Activated CD4-positive, alpha-beta T cell treated with anti-CD3 and anti-CD28 coated beads, Interleukin-2, amount 10 ng/mL, durations not matched to agents 7 days and 5 days (primary cell): ENCODE measurements around the gene GLDN. TPM values are rescaled to one million over a fixed set of nuclear protein-coding genes. Genes with fewer than 3 reads are reported as not detected.
"Not testable (repeated sequence)": the region's sequence is repeated elsewhere in the genome, so short reads cannot be mapped to it uniquely, and the experiment has no call there.

Source experiments
- CTCF ChIA-PET: fragments of 350-600 bp; sonication (Branson Sonifier 250); formaldehyde crosslinking; loops from one replicate; lab custom pipeline; 2021; ENCODE audit warnings: antibody characterized with exemption; lab: Charles Lee
- POLR2A ChIA-PET: fragments of 350-600 bp; sonication (Branson Sonifier 250); formaldehyde crosslinking; loops from one replicate; lab custom pipeline; 2021; ENCODE audit warnings: antibody characterized with exemption; lab: Charles Lee
- DNase-seq: peaks from one replicate; pipeline ENCODE4 v3.0.0-alpha.2; 2020
- H3K27ac Mint-ChIP-seq: one replicate; pipeline ENCODE4 v1.8.0; 2021; ENCODE audit warnings: mild to moderate bottlenecking, moderate library complexity, mixed read lengths
- H3K27me3 Mint-ChIP-seq: one replicate; pipeline ENCODE4 v1.8.0; 2021; ENCODE audit warnings: mixed read lengths
- H3K36me3 Mint-ChIP-seq: one replicate; pipeline ENCODE4 v1.8.0; 2021; ENCODE audit warnings: low read depth, mixed read lengths
- H3K4me1 Mint-ChIP-seq: one replicate; pipeline ENCODE4 v1.8.0; 2021; ENCODE audit warnings: mixed read lengths
- H3K4me3 Mint-ChIP-seq: one replicate; pipeline ENCODE4 v1.8.0; 2021; ENCODE audit warnings: mild to moderate bottlenecking, moderate library complexity, mixed read lengths
- H3K9me3 Mint-ChIP-seq: one replicate; pipeline ENCODE4 v1.8.0; 2021; ENCODE audit warnings: mixed read lengths
- total RNA-seq, 2 experiments: library from RNA; stranded (reverse); gene quantifications; one replicate each; pipeline ENCODE4 v1.2.3, GENCODE V29; 2021

GLDN gene
- total RNA-seq, 2 experiments from 2014 or later = not detected

DNA sequence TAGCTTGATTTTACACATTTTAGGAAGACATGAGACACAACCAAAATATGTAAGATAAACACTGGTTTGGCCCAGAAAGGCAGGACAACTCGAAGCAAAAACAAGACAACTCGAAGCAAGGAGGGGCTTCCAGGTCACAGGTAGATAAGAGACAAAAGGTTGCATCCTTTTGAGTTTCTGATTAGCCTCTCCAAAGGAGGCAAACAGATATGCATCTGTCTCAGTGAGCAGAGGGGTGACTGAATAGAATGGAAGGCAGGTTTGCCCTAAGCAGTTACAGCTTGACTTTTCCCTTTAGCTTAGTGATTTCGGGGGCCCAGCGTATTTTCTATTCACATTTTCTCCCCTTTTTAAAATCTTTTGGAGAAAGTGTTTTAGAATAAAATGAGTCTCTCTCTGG, 74.7 kb downstream of the GLDN start:
- Mint-ChIP-seq H3K4me3 (no peak overlapping the region), H3K4me1 (no peaks in the 10 kb centered on the region), H3K27ac (no peak overlapping the region), H3K36me3 (no peaks in the 10 kb centered on the region), H3K27me3 (peaks cover 3% of the 10 kb centered on the region), H3K9me3 (no peaks in the 10 kb centered on the region)
- ChIA-PET POLR2A (no interaction called here), CTCF (no interaction called here)
- no peak for DNase-seq

DNA sequence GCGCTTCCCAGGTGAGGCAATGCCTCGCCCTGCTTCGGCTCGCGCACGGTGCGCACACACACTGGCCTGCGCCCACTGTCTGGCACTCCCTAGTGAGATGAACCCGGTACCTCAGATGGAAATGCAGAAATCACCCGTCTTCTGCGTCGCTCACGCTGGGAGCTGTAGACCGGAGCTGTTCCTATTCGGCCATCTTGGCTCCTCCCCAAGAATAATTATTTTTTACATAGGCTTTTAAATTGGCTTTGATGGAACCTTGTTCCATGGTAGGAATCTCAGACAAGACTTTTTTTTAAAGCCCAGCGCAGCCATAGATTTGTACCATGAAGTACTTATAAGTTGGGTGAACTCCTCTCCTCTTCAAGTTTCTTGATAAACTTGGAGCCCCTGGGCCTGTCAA, 81.6 kb downstream of the GLDN start:
- H3K9me3 Mint-ChIP-seq, H3K4me1 Mint-ChIP-seq, POLR2A ChIA-PET, H3K4me3 Mint-ChIP-seq, H3K27ac Mint-ChIP-seq, DNase-seq, H3K27me3 Mint-ChIP-seq, H3K36me3 Mint-ChIP-seq, CTCF ChIA-PET: not testable (repeated sequence)

DNA sequence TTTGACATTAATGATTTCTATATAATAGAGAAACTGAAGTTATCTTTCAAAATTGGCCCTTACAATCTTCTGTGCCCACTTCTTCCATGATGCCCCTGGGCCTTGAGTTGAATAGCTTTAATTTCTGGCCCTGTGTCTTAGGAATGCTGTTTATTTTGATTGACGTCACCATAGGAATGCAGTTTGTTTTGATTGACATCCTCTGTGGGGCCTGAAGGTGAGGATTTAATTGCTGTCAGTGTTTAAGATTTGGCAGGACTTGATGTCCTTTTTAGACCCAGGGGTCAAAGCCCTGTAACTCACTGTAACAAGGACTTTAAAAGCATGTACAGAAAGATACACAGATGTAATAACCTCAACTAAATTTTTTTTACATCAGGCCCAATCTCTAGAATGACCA, 83.3 kb downstream of the GLDN start:
- CTCF ChIA-PET = no interaction called here
- POLR2A ChIA-PET = no interaction called here
- H3K4me3 Mint-ChIP-seq = no peak overlapping the region
- DNase-seq = no peak
- peaks cover 2% of the 10 kb centered on the region for H3K27me3 Mint-ChIP-seq
- H3K36me3 Mint-ChIP-seq = no peaks in the 10 kb centered on the region
- no peaks in the 10 kb centered on the region for H3K9me3 Mint-ChIP-seq
- H3K4me1 Mint-ChIP-seq = no peaks in the 10 kb centered on the region
- H3K27ac Mint-ChIP-seq = no peak overlapping the region

DNA sequence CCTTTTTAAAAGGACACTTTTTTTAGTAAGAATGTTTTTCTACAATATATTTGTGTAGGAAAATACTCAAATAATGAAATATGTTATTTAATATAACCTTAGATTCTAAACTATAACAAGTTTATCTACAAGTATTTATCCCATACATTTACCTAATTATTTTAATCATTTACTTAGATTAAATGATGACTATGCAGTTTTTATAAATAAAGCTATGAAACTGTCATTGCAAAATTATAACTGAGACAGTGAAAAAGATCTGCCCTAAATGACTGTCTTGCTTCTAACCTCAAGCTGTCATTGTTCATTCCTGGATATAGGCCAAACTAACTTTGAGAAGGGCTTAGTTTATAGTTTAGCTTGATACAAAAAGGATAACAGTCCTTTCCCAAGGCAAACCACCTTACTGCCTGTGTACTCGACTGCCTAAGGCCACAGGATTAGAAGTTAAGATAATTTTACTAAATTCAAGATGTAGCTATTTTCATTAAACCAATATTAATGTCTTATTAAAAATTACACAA, 84.1 kb downstream of the GLDN start:
- Mint-ChIP-seq H3K27ac (no peak overlapping the region), H3K4me3 (no peak overlapping the region), H3K4me1 (no peaks in the 10 kb centered on the region), H3K27me3 (peaks cover 2% of the 10 kb centered on the region), H3K9me3 (no peaks in the 10 kb centered on the region), H3K36me3 (no peaks in the 10 kb centered on the region)
- CTCF ChIA-PET = no interaction called here
- no peak for DNase-seq
- POLR2A ChIA-PET = no interaction called here

DNA sequence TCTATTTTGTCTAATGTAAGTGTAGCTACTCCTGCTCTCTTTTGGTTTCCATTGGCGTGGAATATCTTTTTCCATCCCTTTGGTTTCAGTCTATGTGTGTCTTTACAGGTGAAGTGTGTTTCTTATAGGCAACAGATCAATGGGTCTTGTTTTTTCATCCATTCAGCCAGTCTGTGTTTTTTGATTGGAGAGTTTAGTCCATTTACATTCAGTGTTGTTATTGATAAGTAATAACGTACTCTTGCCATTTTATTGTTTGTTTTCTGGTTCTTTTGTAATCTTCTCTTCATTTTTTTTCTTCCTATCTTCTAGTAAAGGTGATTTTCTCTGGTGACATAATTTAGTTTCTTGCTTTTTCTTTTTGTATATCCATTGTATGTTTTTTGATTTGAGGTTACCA, 97.1 kb downstream of the GLDN start:
- Mint-ChIP-seq H3K36me3 (no peaks in the 10 kb centered on the region), H3K27ac (no peak overlapping the region), H3K9me3 (no peaks in the 10 kb centered on the region), H3K27me3 (peaks cover 26% of the 10 kb centered on the region), H3K4me1 (no peaks in the 10 kb centered on the region), H3K4me3 (no peak overlapping the region)
- ChIA-PET CTCF (no interaction called here), POLR2A (no interaction called here)
- DNase-seq = no peak

DNA sequence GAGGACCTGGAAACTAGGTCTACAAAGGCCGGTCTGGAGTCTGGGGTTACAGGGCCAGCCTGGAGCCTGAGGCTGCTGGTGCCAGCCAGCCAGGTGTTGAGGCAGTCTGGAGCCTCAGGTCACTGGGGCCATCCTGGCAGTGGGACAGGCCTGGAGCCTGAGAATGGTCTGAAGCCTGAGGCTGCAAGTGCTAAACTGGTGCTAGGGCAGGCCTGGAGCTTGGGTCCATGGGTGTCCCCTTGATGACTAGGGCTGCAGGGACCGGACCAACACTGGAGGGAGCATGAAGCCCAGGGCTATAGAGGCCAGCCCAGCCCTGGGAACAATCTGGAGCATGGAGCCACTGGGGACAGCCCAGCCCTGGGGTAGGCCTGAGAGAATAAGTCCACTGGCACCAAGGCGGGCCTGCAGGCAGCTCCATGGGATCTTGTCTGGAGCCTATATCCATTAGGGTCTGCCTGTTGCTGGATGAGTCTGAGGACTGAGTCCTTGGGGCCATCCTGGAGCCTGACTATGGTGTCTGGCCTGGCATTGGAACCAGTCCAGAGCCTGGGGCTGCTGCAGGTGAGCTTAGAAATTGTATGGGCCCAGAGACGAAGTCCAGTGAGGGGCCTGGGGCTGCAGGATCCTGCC, 101.9 kb downstream of the GLDN start:
- no peak for DNase-seq
- Mint-ChIP-seq H3K9me3 (no peaks in the 10 kb centered on the region), H3K4me3 (no peak overlapping the region), H3K36me3 (no peaks in the 10 kb centered on the region), H3K4me1 (no peaks in the 10 kb centered on the region), H3K27me3 (peaks cover 13% of the 10 kb centered on the region), H3K27ac (no peak overlapping the region)
- CTCF ChIA-PET = no interaction called here
- POLR2A ChIA-PET = no interaction called here

DNA sequence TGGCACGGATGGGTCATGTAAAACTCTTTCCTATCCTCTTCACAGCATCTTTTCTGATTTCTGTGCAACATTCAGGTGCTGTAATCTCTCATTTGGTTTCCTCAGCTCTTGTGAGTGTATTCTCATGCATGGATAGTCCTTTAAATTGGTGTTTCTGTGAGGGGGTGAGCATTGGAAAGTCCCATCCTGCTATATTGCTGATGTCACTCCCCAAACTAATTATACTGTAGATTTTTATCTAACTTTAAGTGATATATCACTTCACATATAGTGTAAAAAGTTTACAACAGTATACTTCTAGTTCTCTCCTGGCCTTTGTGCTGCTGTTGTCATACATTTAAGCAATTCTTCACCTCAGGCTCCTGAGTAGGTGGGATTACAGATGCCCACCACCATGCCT, 102.7 kb downstream of the GLDN start:
- Mint-ChIP-seq H3K27me3 (peaks cover 8% of the 10 kb centered on the region), H3K9me3 (no peaks in the 10 kb centered on the region), H3K36me3 (no peaks in the 10 kb centered on the region), H3K27ac (no peak overlapping the region), H3K4me3 (no peak overlapping the region), H3K4me1 (no peaks in the 10 kb centered on the region)
- CTCF ChIA-PET = no interaction called here
- POLR2A ChIA-PET = no interaction called here
- no peak for DNase-seq

DNA sequence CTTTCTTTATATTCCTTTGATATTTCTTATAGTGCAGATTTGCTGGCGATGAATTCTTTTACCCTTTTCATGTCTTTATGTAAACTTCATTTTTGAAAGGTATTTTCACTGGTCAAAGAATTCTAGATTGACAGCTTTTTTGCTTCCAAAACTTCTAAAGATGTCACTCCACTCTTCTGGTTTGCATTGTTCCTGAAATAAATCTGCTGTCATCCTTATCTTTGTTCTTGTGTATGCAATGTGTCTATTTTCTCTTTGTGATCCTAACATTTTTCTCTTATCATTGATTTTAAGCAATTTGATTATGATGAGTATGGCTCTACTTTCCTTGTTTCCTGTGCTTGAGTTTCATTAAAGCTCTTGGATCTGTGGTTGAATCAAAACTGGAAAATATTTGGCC, 103.4 kb downstream of the GLDN start:
- H3K9me3 Mint-ChIP-seq = no peaks in the 10 kb centered on the region
- peaks cover under 1% of the 10 kb centered on the region for H3K36me3 Mint-ChIP-seq

DNA sequence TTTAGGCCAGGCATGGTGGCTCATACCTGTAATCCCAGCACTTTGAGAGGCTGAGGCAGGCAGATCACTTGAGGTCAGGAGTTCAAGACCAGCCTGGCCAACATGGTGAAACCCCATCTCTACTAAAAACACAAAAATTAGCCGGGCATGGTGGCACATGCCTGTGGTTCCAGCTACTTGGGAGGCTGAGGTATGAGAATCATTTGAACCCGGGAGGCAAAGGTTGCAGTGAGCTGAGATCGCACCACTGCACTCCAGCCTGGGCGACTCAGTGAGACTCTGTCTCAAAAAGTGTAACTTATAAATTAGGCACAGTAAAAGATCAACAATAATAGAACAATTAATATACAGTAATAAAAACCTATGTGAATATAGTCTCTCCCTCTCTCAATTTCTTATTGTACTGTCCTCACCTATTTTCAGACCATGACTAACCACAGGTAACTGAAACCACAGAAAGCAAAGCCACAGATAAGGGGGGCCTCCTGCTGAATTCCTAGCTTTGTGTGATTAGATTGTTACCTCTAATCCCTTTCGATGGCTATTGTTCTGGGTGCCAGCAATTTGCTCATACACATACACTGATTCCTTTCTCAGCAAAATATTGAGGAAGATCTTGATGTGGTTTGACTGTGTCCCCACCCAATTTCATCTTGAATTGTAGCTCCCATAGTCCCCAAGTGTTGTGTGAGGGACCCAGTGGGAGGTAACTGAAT, 104.7 kb downstream of the GLDN start:
- POLR2A ChIA-PET, H3K9me3 Mint-ChIP-seq, H3K4me1 Mint-ChIP-seq: not testable (repeated sequence)

More for the DNA sequence above, 103.4 kb downstream of the GLDN start:
- POLR2A ChIA-PET = no interaction called here
- H3K4me3 Mint-ChIP-seq = no peak overlapping the region
- CTCF ChIA-PET = no interaction called here
- H3K27me3 Mint-ChIP-seq = peaks cover 2% of the 10 kb centered on the region
- H3K4me1 Mint-ChIP-seq = no peaks in the 10 kb centered on the region
- DNase-seq = no peak
- H3K27ac Mint-ChIP-seq = no peak overlapping the region

DNA sequence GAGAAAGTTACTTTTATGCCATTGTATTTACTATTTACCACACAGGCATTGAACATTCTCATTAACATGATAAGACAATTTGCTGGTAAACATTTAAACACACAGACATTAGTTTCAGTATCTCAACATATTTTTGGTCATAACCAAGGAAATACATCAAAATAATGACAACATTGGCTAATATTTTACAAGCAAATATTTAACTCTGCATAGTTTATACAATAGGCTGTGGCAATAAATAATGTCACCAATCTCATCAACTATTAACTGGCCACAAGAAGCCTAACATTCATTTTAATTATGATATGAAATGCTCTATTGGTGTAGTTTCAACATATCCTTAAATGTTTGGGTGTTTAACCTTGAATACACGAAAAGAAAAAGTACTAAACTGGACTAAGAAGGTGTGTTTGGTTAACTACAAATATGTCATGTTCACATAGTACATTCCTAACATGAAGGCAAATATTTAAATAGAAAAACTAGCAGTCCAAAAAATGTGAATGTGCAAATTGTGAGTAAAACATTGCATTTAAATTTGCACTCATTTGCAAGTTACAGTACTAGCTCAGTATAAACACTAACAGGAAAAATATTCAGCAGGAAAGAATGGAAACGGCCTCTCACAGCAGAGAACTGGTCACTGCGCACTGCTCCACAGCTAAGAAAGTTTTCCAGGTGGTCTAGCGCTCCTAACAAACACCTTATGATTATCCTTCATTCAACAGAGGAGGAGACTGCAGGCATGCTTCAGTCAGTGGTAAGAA, 106.6 kb downstream of the GLDN start:
- Mint-ChIP-seq H3K36me3 (peaks cover 6% of the 10 kb centered on the region), H3K27me3 (no peaks in the 10 kb centered on the region), H3K4me1 (no peaks in the 10 kb centered on the region), H3K9me3 (no peaks in the 10 kb centered on the region), H3K4me3 (no peak overlapping the region), H3K27ac (no peak overlapping the region)
- CTCF ChIA-PET = no interaction called here
- no peak for DNase-seq
- POLR2A ChIA-PET = no interaction called here

More for the DNA sequence above, 104.7 kb downstream of the GLDN start:
- DNase-seq, H3K27me3 Mint-ChIP-seq, H3K27ac Mint-ChIP-seq, H3K36me3 Mint-ChIP-seq, H3K4me3 Mint-ChIP-seq, CTCF ChIA-PET: not testable (repeated sequence)

DNA sequence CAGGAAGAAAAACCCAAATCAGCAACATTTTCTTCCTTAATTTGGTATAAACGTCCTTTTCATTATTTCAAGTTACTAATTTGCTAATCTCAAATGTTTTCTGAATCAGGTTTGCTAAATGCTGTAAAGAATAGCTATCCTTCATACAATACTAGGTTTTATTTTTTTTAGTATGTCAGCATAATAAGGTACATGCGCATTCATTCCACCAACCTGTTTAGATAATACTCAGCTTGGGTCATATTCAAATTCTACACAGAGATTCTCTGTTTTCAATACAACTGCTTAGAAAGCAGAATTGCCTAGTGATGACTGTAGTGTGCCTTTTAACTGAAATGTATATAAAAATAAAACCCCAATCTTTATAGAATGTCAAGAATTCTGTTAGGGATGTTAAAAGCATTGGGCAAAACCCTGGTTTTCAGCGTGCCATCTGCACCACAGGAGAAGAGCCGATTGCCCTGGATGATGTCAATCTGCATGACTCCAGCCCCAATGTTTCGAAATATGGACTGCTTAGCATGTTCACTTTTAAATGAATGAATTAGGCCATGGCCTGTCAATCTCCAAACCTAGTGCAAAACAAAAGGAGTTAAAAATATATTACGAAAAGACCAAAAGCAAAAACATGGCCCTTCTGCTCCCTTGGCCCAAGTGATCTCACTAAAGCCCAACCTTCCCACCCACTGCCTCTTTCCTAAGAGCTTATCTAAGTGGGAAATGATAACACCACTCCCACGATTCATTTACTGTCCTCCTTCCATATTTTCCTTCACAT, 107.4 kb downstream of the GLDN start:
- Mint-ChIP-seq H3K27ac (no peak overlapping the region), H3K36me3 (peaks cover 6% of the 10 kb centered on the region), H3K9me3 (no peaks in the 10 kb centered on the region), H3K4me1 (no peaks in the 10 kb centered on the region), H3K4me3 (no peak overlapping the region), H3K27me3 (no peaks in the 10 kb centered on the region)
- ChIA-PET POLR2A (no interaction called here), CTCF (no interaction called here)
- no peak for DNase-seq

DNA sequence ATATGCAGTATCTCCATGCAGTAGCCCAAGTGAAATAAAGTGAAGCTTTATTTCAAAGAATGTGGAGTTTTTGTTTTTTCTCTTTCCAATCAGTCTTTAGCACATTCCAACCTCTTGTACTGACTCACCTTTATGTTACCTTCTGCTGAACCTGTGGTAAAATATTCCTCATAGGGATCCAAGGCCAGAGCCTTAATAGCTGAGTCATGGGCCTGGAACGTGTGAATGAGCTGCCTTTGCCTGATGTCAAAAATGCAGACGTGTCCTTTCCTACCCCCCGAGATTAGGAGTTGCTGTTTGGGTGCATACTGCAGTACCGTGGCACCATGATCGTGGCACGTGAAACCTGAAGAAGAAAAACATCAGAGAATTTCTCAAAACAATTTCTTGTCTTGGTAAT, 108.5 kb downstream of the GLDN start:
- no peak for DNase-seq
- Mint-ChIP-seq H3K27ac (no peak overlapping the region), H3K4me3 (no peak overlapping the region), H3K4me1 (no peaks in the 10 kb centered on the region), H3K27me3 (no peaks in the 10 kb centered on the region), H3K36me3 (peaks cover 6% of the 10 kb centered on the region), H3K9me3 (no peaks in the 10 kb centered on the region)
- ChIA-PET CTCF (no interaction called here), POLR2A (no interaction called here)
